ENCODE measurements around the gene SPTBN4. TPM values are rescaled to one million over a fixed set of nuclear protein-coding genes. Genes with fewer than 3 reads are reported as not detected.
"Not testable (repeated sequence)": the region's sequence is repeated elsewhere in the genome, so short reads cannot be mapped to it uniquely, and the experiment has no call there.

The SPTBN4 gene
- total RNA-seq, 1 donor = under 0.01 TPM

DNA sequence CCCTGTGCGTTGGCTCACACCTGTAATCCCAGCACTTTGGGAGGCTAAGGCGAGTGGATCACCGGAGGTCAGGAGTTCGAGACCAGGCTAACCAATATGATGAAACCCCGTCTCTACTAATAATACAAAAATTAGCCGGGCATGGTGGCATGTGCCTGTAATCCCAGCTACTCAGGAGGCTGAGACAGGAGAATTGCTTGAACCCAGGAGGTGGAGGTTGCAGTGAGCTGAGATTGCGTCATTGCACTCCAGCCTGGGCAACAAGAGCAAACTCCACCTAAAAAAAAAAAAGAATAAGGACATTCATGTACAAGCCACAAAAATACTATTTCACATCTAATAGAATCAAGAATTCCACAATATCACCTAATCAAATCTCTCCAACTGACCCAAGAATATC lies 38.6 kb upstream of the SPTBN4 start:
- peaks cover 32% of the 10 kb centered on the region for H3K4me1 ChIP-seq (ENCODE audit: insufficient read depth, low read length)
- not testable (repeated sequence) for H3K4me3 ChIP-seq (ENCODE audit: low read length); H3K9me3 ChIP-seq (ENCODE audit: low read depth, low read length); H3K27me3 ChIP-seq (ENCODE audit: insufficient read depth, low read length)

DNA sequence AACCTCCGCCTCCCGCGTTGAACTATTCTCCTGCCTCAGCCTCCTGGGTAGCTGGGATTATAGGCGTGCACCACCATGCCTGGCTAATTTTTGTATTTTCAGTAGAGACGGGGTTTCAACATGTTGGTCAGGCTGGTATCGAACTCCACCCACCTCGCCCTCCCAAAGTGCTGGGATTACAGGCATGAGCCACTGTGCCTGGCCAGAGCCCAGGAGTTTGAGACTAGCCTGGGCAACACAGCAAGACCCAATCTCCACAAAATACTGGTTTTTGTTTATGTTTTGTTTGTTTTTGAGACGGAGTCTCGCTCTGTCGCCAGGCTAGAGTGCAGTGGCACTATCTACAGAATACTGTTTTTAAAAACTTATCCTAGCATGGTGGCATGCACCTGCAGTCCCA lies 36.6 kb upstream of the SPTBN4 start:
- H3K27me3 ChIP-seq (ENCODE audit: insufficient read depth, low read length); H3K9me3 ChIP-seq (ENCODE audit: low read depth, low read length); H3K4me3 ChIP-seq (ENCODE audit: low read length): not testable (repeated sequence)
- H3K4me1 ChIP-seq (ENCODE audit: insufficient read depth, low read length) = peaks cover 33% of the 10 kb centered on the region

DNA sequence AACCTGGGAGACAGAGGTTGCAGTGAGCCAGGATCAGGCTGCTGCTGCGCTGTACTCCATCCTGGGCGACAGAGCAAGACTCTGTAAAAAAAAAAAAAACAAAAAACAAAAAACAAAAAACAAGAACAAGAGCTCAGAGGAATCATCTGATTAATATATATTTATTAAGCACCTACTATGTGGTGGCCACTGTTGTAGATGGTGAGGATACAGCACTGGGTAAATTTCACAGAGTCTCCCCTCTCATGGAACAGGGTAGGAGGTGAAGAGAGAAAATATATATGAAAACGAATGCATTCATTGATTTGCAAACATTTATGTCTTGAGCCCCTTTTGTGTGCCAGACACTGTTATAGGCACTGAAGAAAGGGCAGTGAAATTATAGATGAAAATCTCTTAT lies 35.1 kb upstream of the SPTBN4 start:
- no peak overlapping the region for H3K4me3 ChIP-seq (ENCODE audit: low read length)
- H3K9me3 ChIP-seq (ENCODE audit: low read depth, low read length) = no peaks in the 10 kb centered on the region
- peaks cover 40% of the 10 kb centered on the region for H3K4me1 ChIP-seq (ENCODE audit: insufficient read depth, low read length)
- no peaks in the 10 kb centered on the region for H3K27me3 ChIP-seq (ENCODE audit: insufficient read depth, low read length)

DNA sequence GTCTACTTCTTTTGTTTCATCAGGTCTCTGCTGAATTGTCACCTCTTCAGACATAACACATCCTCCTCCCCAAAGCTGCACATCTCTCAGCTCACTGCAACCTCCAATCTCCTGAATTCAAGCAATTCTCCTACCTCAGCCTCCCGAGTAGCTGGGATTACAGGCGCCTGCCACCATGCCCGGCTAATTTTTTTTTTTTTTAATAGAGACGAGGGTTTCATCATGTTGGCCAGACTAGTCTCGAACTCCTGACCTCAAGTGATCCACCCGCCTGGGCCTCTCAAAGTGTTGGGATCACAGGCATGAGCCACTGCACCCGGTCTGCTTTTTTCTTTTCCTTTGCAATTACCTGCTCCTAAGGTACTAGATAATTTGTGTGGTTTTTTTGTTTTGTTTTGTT lies 34.0 kb upstream of the SPTBN4 start:
- H3K9me3 ChIP-seq (ENCODE audit: low read depth, low read length); H3K4me3 ChIP-seq (ENCODE audit: low read length); H3K27me3 ChIP-seq (ENCODE audit: insufficient read depth, low read length): not testable (repeated sequence)
- peaks cover 40% of the 10 kb centered on the region for H3K4me1 ChIP-seq (ENCODE audit: insufficient read depth, low read length)

DNA sequence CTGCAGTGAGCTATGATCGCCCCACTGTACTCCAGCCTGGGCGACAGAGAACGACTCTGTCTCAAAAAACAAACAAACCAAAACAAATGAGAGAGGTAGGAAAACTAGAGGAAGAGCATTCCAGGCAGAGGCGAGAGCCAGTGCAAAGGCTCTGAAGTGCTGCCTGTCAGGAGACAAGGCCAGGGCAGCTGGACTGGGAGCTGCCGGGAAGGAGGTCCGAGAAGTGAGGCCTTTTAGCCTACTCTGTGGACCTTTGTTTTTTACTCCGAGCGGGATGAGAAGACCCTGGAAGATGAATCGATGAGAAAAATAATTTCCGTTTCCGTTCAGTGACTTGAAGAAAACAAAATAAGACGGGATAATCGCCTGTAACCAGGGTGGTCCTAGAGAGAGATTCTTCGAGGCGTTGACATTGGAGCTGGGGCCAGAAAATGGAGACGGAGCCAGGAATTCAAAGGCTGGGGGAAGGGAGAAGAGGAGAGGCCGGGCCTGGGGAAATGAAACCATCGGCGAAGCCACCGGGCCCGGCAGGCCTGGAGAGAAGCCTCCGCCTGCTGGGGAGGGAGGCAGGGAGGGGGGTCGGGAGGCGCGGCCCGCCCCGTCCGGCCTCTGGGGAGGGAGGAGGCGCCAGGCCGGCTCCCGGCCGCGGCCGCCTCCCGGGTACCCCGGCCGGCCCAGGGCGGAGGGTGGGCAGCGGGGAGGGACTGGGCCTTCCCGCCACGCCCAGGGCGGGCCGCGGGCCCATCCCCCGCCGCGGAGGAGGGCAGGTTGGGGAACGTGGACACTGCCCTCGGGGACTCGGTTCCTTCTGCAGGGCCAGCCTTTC lies 33.2 kb upstream of the SPTBN4 start:
- Histone ChIP-seq H3K27me3 (ENCODE audit: insufficient read depth, low read length) (no peaks in the 10 kb centered on the region), H3K9me3 (ENCODE audit: low read depth, low read length) (no peaks in the 10 kb centered on the region), H3K4me1 (ENCODE audit: insufficient read depth, low read length) (peaks cover 40% of the 10 kb centered on the region), H3K4me3 (ENCODE audit: low read length) (peak overlapping the region; percentile 41)

DNA sequence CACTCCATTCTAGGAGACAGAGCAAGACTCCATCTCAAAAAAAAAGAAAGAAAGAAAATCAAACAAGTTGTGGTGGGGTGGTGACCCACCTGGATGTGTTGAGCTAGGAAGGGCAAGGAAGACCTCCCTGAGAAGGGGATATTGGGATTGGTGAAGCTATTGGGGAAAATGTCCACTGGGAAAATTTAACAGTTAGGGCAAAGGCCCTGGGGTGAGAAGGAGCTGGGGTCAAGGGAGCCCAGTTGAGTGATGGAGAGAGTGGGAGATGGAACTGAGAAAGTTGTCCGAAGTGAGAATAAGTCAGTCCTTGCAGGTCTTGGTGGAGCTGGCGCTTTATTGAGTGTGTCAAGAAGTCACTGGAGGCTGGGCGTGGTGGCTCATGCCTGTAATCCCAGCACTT lies 28.5 kb upstream of the SPTBN4 start:
- Histone ChIP-seq H3K4me3 (ENCODE audit: low read length) (no peak overlapping the region), H3K4me1 (ENCODE audit: insufficient read depth, low read length) (peaks cover 48% of the 10 kb centered on the region), H3K9me3 (ENCODE audit: low read depth, low read length) (no peaks in the 10 kb centered on the region), H3K27me3 (ENCODE audit: insufficient read depth, low read length) (no peaks in the 10 kb centered on the region)

DNA sequence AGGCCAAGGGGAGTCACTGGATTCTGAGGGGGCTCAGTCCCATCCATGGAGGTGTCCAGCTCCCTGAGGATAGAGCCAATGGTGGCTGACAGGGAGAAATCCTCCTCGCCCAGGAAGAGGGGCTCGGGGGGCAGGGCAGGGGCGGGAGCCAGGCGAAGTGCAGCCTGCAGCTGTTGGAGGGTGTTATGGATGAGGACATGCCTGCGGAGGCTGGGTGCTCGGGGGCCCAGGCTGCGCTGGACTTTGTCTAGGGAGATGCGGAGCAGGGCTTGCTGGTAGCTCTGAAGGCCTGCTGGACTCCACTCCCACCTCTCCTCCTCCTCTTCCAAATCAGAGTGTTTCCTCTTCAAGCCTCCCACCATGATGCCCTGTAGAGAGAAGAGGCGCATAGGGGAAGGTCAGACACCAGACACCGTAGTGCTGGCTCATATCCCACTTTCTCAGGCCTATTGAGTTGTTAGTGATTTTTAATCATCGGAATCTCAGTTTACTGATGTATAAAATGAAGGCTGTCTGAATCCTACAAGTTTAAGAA lies 25.0 kb upstream of the SPTBN4 start:
- Histone ChIP-seq H3K27me3 (ENCODE audit: insufficient read depth, low read length) (no peaks in the 10 kb centered on the region), H3K4me3 (ENCODE audit: low read length) (no peak overlapping the region), H3K4me1 (ENCODE audit: insufficient read depth, low read length) (peaks cover 22% of the 10 kb centered on the region), H3K9me3 (ENCODE audit: low read depth, low read length) (no peaks in the 10 kb centered on the region)

DNA sequence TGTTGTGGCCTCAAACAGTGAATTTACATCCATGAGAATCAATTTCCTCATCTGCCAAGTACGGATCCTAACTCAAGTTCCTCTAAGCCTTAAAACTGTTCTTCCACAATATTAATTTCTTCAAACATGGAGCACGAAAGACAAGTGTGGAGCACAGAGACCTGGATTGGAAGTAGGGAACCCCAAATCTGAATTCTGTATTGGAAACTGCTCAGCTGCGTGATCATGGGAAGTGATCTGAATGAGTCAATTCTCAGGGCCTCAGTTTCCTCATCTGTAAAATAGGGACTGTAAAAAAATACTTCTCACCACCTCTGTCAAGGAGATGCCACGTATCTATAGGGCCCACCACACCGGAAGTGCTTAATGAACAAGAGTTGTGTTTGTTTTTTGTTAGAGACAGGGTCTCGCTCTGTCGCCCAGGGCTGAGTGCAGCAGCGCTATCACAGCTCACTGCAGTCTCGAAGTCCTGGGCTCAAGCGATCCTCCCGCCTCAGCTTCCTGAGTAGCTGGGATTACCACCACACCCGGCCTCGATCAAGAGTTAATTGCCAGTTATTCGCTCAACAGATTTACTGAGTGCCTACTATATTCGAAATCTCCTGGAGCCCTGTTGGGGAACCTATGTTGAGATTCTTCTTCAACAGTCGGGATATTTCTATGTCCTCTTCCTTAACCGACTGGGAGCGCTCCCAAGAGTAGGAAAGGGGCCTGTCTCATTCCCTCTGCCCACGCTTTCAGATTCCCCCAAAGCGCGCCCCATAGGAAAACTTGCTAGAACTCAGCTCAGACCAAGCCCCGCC lies 24.3 kb upstream of the SPTBN4 start:
- Histone ChIP-seq H3K4me1 (ENCODE audit: insufficient read depth, low read length) (peaks cover 22% of the 10 kb centered on the region), H3K4me3 (ENCODE audit: low read length) (peak overlapping the region; percentile 99), H3K27me3 (ENCODE audit: insufficient read depth, low read length) (no peaks in the 10 kb centered on the region), H3K9me3 (ENCODE audit: low read depth, low read length) (no peaks in the 10 kb centered on the region)

DNA sequence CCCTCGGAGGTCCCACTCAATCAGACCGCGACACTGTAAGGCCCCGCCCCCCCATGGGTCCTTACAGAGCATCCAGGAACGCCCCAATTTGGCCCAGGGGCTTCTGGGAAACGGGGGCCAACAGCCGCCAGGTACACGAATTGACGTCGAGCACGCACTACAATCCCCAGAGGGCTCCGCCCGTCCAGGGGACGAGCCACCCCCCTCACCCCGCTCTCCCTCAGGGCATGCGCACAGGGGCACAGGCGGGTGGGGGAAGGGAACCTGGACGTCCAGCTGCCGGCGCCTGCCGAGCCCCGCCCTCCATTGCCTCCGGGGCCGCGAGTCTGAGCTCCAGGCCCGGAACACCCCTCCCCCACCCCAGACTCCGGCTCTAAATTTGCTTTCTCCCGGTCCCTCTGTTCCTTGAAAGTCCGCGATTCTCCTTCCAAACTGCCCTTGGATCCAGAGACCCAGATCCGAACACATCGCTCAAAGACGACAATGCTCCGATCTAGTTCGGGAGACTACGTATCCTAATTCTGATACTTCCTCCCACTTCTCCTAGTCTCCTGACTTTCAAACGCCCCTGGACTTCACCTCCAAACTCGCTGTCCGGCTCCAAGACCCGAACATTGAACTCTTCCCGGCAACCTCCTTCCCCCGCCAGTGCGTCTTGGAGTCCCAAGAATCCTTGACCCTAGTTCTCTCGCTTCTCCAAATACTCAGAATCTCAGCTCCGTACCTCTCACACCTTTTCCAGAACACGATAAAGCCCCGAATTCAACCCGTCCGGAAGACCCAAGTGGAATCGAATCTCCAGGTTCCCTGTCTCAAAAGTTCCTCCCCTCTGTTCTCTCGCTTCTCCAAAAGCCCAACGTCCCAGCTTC lies 23.4 kb upstream of the SPTBN4 start:
- peak overlapping the region; percentile 99 for H3K4me3 ChIP-seq (ENCODE audit: low read length)
- H3K4me1 ChIP-seq (ENCODE audit: insufficient read depth, low read length) = peaks cover 22% of the 10 kb centered on the region
- H3K9me3 ChIP-seq (ENCODE audit: low read depth, low read length) = no peaks in the 10 kb centered on the region
- H3K27me3 ChIP-seq (ENCODE audit: insufficient read depth, low read length) = no peaks in the 10 kb centered on the region

DNA sequence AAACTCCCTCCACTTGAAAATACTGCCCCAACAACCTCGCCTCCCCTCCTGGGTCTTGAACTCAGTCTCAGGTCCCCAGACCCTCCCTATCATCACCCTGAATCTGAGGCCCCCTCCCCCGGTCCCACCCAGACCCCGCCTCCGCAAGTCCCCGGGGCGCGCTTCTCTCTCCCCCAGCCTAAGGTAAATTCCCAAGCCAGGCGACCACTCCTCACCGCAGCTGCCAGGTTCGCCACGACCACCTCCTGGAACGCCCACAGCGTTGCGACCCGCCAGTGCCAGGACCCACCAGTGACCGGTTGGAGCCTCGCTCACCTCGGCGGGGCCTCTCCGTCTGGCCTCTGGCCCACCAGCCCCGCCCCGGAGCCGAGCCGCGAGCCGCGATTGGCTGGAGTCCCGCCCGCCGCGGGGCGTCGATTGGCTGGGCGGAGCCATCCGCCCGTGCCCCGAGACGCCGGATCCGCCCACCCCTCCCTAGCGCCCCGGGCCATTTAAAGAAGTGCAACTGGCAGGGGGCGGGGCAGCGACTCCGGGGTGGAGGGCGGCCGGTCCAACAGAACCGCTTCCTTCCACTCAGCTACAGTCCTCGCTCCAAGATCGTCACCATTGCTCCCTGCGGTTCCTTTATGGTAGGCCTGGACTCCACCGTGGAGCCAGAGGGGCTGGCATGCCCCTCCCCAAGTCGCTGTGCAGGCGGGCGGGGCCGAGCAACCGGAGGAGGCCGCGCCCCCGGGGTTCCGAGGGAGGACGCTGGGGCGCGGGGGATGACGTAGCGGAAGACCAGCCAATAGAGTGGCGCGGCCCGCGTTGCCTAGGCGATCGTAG lies 22.6 kb upstream of the SPTBN4 start, which contains the start of gene SERTAD3:
Gene SERTAD3 (minus strand): TSS at position 336 of the 825 bp plus-strand sequence. CDS start 2,255 bp downstream, outside the sequence.
- Histone ChIP-seq H3K9me3 (ENCODE audit: low read depth, low read length) (no peaks in the 10 kb centered on the region), H3K4me3 (ENCODE audit: low read length) (peak within 1 kb of the TSS; percentile 99), H3K4me1 (ENCODE audit: insufficient read depth, low read length) (peaks cover 22% of the 10 kb centered on the region), H3K27me3 (ENCODE audit: insufficient read depth, low read length) (no peaks in the 10 kb centered on the region)

DNA sequence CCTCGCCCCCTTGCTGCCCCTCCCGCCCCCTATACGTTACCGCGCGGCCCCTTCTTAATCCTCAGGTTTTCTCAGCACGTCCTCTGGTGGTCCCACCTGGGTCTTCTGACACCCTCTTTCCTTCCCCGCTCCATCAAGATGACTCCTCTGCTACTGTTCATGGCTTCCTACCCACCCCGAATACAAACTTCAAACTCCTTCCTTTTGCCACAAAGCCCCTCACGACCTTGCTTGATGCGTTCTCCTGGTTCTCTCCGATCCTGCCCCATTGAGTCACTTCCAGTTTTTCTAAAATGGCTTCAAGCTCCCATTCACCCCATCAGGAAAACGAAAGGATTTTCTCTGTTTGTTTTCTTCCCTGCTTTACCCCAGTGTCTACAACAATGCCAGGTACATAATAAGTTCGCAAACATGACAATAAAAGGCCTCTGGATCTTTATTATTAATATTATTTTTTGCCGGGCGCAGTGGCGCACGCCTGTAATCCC lies 21.9 kb upstream of the SPTBN4 start:
- no peaks in the 10 kb centered on the region for H3K9me3 ChIP-seq (ENCODE audit: low read depth, low read length)
- H3K27me3 ChIP-seq (ENCODE audit: insufficient read depth, low read length) = no peaks in the 10 kb centered on the region
- H3K4me3 ChIP-seq (ENCODE audit: low read length) = peak overlapping the region; percentile 99
- H3K4me1 ChIP-seq (ENCODE audit: insufficient read depth, low read length) = peaks cover 22% of the 10 kb centered on the region

DNA sequence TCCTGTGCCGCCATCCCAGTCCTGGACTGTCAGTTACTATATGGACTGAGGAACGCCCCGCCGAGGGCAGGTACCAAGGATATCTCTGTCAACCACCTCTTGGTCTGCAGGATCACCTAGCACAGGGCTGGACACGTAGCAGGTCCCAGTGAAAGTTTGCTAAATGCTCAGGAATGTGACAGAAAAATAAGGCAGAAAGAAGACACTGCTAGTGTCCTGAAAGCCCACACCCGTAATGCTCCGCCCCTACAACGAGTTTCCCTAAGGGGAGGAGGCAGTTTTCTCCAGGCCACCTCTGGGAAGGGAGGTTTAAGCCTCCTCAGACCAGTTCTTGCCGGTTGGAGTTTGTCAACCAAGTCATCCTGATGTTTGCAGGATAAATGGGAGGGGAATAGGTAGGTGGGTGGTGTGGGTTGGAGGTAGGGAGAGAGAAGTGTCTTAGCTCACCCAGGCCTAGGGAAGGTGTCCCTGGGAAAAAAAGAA lies 21.0 kb upstream of the SPTBN4 start:
- H3K4me1 ChIP-seq (ENCODE audit: insufficient read depth, low read length) = peaks cover 22% of the 10 kb centered on the region
- no peak overlapping the region for H3K4me3 ChIP-seq (ENCODE audit: low read length)

DNA sequence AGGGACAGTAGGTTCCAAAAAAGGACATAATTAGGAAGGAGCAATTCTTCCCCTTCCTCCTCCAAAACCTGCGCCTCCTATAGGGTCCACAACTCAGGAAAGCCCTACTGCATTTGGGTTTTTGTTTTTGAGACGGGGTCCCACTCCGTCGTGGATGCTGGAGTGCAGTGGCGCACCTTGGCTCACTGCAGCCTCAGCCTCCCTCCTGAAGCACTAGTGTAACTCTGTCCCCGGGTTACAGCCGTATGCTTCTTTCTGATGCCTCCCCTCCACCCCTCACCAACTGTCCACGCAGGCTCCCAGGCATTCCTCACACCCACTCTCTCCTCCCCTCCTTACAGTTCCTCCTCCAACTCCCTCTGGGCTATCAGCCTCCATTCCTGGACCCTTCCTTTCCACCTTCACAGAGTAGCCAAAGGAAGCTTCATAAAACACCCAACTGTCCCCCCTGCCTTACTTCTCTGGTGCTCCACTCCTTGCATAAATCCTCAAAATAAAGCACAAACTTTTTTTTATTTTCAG lies 20.5 kb upstream of the SPTBN4 start:
- Histone ChIP-seq H3K4me1 (ENCODE audit: insufficient read depth, low read length) (peaks cover 21% of the 10 kb centered on the region), H3K9me3 (ENCODE audit: low read depth, low read length) (no peaks in the 10 kb centered on the region), H3K27me3 (ENCODE audit: insufficient read depth, low read length) (no peaks in the 10 kb centered on the region), H3K4me3 (ENCODE audit: low read length) (no peak overlapping the region)

More for the DNA sequence above, 21.0 kb upstream of the SPTBN4 start:
- Histone ChIP-seq H3K9me3 (ENCODE audit: low read depth, low read length) (no peaks in the 10 kb centered on the region), H3K27me3 (ENCODE audit: insufficient read depth, low read length) (no peaks in the 10 kb centered on the region)
